Inflammatory macrophage treated with lipopolysaccharide for 1 hour (primary cell): ENCODE data around the gene SLC18A3.

Source experiments
- DNase-seq, 2 donors: peaks; one replicate each; pipeline ENCODE4 v3.0.0-alpha.2; 2020 to 2022

The SLC18A3 gene

DNA sequence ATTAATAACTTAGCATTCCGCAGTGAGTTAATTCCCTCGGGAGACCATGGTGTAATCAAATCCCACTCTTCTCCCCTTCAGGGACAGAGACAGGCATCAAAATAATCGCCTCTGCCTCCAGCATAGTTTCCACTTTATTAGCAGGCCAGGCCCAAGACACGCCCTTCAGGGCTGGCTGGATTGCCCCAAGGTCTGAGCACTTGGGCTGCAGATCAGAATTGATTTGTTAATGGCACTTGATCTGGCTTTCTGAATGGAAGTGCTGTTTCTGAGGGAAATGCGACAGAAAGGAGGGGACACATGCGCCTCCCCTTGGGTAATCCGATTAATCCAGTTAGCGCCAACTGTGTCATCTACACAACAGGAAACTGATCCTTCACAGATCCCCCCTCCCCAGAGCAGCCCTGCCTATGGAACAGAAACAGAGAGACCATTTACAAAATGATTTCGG, 19.3 kb downstream of the SLC18A3 start:
- DNase-seq = no peak

DNA sequence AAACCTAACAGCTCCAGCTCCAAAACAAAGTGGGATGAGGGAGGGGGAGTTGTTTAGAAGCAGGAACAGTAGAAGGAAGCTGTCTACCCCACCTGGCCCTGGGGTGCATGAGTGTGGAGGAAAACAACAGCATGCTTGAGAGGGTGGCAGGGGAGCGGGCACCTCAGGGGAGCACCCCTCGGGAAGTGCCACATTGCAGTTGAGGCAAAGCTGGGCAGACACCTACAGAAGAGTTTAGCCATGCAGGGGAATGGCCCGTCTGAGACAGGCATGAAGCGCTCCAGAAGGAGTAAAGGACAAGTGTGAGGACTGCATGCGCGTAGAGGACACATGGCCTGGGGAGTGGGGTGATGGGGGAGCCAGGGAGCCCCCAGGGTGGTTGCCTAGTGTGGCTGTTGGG, 21.9 kb downstream of the SLC18A3 start:
- DNase-seq = no peak

DNA sequence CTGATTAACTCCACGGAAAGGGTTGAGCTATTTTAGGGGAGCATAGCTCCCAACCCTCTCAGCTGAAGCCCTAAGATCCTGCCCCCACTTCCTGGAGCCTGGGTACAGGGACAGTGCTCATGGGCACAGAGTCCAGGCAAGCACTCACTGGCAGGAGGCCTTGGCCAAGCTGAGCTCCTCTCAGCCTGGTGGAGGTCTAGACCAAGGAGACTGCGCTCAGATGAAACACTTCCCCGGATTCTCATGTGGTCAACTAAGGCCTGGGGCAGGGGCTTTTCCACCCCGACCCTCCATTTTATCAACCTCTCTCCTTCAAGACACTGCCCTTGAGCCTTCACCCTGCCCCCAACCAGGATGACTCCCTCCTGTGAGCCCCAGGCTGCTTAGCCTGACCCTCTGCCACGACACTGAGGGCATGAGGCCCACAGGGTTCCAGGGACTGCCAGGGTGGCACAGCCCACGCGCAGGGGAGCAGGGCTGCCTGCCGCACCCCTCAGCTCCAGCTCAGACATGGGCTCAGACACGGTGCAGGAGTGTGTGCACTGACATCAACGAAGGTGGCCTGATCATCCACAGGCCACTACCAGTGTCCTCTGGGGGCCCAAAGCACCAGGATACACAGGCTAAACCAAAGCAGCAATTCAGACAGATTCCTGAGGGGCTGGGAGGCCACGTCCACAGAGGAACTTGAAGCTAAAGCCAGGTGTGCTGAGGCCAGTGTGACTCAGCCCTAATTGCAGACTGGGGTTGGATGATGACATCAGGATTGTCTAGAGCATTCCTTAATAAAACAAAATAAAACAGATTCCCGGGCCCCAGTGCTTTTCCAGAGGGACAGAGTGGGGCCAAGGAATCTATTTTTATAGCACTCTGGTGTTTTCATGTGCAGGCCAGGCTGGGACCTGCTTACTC, 22.6 kb downstream of the SLC18A3 start:
- DNase-seq = no peak

GRCh38 chr10:49633327-49634068, 23.4 kb downstream of the SLC18A3 start:
- DNase-seq = no peak

DNA sequence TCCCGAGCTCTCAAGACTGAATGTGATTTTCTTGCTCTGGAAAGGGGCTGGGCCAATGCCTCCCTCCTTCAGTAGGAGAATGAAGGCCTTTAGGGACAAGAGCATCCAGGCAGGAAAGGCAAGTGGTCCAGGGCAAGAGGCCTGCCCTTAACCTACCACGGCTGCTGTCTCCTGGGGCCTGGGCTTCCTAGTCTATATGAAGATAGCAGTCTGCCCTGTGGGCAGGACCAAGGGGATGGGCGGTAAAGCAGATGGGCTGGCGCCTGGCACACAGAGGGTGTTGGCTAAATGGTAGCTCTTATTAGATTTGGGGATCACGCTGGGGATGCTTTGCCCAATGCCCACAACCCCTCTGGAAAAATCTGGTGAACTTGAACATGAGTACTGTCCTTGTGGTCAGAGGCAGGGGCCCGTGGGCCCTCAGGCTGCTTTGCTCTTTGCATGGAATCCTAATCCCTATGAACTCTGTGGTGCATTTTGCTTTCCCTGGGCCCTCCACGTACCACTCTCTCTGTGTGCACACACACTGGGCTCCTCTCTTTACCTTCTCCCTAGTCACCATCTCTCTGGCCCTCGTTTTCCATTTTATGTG, 24.1 kb downstream of the SLC18A3 start:
- no peak for DNase-seq

DNA sequence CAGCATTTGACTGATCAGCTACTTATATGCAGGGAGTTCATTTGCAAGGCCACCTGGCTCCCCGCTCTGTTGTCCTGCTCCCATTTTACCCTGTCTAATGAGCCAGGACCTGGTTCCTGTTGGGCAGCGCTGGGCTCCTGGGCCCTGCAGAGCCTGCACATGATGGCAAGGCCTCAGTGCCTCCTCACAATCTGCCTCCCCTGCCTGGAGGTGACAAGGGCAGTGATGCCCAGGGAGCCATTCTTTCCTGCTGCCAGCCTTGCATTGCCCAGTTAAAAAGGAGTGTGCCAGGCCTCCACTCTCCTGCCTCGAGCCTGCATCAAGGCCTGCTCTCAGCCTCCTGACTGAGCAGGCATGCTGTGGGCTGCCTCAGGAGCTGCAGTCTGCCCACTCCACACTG, 32.2 kb downstream of the SLC18A3 start:
- DNase-seq = no peak

- no peak for DNase-seq
Measured at GRCh38 chr10:49643241-49644034, 33.3 kb downstream of the SLC18A3 start.

DNA sequence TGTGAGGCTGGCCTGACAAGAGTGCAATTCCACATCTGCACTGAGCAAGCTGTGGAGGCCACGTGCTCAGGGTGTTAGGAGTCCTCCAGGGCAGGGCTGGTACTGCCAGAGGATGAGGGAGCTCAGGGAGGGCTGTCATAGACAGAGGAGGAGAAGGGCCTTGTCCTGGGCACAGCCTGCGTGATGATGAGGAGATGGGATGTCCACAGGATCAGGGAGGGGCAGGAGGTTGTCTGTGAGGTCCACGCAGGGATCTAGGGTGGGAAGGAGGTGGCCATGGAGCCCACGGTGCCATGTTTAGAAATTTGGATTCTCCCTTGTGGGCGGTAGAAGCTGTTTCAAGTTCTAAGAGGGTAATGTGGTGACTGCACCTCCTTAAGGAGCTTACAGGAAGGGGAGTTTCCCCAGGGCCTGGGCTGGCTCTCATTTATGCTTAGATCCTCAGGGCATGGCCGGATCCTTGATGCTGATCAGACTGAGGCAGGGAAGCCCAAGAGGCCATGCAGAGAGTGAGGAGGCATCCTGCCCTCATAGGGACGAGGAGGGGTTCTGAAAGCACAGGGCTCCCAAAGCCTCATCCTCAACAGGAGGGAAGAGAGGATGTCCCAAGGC, 34.0 kb downstream of the SLC18A3 start:
- no peak for DNase-seq

DNA sequence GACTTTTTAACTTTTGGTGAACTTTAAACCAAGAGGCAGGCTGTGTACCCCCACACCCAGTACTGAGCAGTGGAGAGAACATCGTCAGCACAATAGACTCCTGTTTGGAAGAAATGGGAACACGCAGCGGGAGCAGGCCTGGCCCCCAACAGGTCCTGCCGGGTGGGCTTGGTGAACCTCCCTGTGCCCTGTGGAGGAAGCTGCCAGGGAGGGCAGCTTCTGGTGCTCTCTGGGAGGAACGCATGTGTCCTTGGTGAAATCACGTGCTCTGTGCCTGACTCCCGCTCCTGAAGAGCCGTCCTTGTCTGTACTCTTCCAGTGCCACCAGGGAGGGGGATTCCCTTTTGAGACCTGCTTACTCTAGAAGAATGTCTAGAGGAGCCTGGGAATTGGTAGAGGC, 35.3 kb downstream of the SLC18A3 start:
- no peak for DNase-seq

DNA sequence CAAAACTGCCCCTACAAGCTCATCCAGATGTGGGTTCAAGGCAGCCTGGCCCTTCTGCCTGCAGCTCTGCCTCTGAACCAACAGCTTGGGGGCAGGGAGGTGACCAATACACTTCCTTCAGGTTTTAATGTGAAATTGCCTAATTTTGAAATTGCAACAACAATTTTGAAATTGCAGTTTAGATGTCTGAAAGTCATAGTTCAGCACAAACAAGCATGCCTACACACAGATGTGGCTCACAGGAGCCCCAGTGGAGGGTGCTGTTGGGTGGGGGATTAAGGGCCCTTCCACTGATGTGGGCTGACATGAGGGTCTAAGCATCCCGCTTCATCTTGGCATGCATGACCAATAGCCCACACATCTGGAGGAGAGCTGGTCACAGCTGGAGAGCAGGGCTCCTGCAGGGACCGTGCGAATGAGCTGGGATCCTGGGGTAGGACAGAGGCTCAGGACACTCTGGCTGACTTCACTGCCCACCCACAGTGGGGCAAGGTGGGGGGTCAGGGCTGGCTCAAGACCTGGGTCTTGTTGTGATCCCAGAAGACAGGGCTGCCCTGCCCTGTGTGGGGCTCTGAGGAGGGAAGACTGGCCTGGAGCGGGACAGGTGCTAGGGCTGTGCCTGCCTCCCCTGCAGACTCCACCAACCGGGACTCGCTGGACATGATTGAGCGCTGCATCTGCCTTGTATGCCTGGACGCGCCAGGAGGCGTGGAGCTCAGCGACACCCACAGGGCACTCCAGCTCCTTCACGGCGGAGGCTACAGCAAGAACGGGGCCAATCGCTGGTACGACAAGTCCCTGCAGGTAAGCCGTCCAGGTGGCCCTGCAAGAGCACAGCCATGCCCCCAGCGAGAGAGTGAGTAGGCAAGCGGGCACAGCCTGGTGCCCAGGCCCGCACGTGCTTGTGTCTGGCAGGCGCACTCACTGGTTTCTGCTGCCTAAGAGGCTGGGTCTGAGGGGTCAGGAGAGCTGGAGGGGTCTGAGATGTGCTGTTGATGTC, 36.1 kb downstream of the SLC18A3 start:
- peak; percentile 9 to 27 for DNase-seq

GRCh38 chr10:49647554-49647953, 37.4 kb downstream of the SLC18A3 start:
- no peak for DNase-seq

DNA sequence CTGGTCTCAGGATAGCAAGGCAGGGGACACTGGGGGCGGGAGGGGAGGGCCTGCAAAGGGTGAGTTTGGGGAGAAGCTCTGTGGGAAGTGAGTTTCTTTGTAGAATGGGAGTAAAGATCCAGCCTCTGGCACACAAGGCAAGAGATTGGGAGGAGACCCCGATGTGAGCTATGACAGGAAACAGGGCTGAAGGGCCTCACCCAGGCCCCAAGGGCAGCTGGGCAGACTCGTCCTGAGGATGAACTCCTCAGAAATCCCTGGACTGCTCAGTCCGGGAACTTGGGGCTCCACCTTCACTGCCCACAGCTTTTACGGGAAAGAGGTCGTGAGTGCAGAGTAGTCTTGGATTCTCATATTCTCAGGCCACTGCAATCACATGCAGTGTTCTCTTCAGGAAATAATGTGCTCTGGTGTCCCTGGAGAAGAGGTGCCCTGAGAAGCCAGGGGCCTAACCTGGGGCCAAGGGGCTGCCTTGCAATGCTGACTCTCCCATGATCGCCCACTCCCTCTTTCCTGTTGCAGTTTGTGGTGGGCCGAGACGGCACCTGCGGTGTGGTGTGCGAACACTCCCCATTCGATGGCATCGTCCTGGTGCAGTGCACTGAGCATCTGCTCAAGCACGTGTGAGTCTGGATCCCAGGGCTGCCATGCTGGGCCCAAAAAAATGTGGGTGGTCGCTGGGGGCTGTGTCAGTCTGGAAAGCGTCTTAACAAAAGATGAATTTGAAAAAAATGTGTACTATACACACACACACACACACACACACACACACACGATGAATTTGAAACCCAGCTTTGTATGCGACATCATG, 38.1 kb downstream of the SLC18A3 start:
- no peak for DNase-seq

DNA sequence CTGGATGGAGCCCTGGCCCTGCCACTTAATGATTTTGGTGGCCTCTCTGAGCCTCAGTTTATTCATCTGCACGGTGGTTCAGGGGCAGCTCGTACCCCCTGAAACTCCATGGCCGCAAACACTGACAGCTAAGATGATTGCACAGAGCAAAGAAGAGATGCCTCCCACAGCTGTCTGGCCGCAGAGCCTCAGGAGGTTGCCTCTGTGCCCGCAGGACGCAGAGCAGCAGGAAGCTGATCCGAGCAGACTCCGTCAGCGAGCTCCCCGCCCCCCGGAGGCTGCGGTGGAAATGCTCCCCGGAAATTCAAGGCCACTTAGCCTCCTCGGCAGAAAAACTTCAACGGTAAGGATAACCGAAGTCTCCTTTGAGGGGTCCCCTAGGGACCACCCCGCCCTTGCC, 39.2 kb downstream of the SLC18A3 start:
- DNase-seq = no peak

GRCh38 chr10:49649936-49650723, 40.0 kb downstream of the SLC18A3 start:
- DNase-seq = no peak

DNA sequence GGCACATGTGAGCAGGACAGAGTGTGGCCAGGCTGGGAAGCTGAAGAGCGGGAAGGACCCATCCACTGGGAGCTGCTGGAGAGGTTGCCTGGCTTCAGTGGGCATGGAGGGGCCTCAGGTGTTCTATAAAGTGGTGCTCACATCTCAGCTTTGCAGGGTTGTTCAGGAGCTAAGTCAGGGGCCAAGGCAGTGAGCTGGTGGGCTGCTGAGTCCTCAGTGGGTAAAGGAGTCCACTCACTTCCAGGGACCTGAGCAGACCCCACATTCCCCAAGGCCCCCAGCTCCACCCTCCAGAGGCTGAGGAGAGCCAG, 40.6 kb downstream of the SLC18A3 start:
- no peak for DNase-seq

GRCh38 chr10:49651039-49651835, 41.1 kb downstream of the SLC18A3 start:
- no peak for DNase-seq

- DNase-seq = no peak
Measured at GRCh38 chr10:49651917-49652316, 41.8 kb downstream of the SLC18A3 start.

- no peak for DNase-seq
Measured at GRCh38 chr10:49652421-49653272, 42.5 kb downstream of the SLC18A3 start.
